SK-N-MC (cell line): ENCODE measurements around the gene CRACDL.

Experiments used
- DNase-seq: peaks from one replicate; pipeline ENCODE4 v3.0.0-alpha.2; 2011; ENCODE audit warnings: low read depth, low spot score
- H3K27ac ChIP-seq: fragments of 200-600 bp; sonication (generic); 2 replicates; pipeline ENCODE4 v1.5.1; 2016; ENCODE audit warnings: mixed run types
- H3K36me3 ChIP-seq: fragments of 200-600 bp; sonication (generic); 2 replicates; pipeline ENCODE4 v1.6.1; 2017; ENCODE audit warnings: antibody characterized with exemption, low read length, mixed read lengths; ENCODE audit not compliant: insufficient read depth
- H3K4me3 ChIP-seq: fragments of 200-600 bp; sonication (generic); 2 replicates; pipeline ENCODE4 v1.5.1; 2016
- H3K9ac ChIP-seq: fragments of 200-600 bp; sonication (generic); 2 replicates; pipeline ENCODE4 v1.8.0; 2017; ENCODE audit warnings: mixed run types, mixed read lengths; ENCODE audit not compliant: insufficient read length
- H3K9me3 ChIP-seq: fragments of 200-600 bp; sonication (generic); 2 replicates; pipeline ENCODE4 v1.6.1; 2017; ENCODE audit warnings: low read depth, mild to moderate bottlenecking, antibody characterized with exemption, low read length, moderate library complexity, mixed read lengths
- EZH2 ChIP-seq: fragments of 200-600 bp; sonication (generic); IDR thresholded peaks from one replicate; pipeline ENCODE4 v1.6.1; 2017; ENCODE audit warnings: antibody characterized with exemption
- FOXP2 ChIP-seq: optimal IDR thresholded peaks from 2 replicates; pipeline ENCODE3; 2011; ENCODE audit warnings: mild to moderate bottlenecking, moderate library complexity; ENCODE audit not compliant: insufficient read depth; ENCODE audit errors: extremely low read length, control extremely low read depth
- POLR2AphosphoS5 ChIP-seq: IDR thresholded peaks from 2 replicates; pipeline ENCODE4 v1.6.1; 2012; ENCODE audit warnings: mild to moderate bottlenecking, low read depth, low read length, borderline replicate concordance

The CRACDL gene

DNA sequence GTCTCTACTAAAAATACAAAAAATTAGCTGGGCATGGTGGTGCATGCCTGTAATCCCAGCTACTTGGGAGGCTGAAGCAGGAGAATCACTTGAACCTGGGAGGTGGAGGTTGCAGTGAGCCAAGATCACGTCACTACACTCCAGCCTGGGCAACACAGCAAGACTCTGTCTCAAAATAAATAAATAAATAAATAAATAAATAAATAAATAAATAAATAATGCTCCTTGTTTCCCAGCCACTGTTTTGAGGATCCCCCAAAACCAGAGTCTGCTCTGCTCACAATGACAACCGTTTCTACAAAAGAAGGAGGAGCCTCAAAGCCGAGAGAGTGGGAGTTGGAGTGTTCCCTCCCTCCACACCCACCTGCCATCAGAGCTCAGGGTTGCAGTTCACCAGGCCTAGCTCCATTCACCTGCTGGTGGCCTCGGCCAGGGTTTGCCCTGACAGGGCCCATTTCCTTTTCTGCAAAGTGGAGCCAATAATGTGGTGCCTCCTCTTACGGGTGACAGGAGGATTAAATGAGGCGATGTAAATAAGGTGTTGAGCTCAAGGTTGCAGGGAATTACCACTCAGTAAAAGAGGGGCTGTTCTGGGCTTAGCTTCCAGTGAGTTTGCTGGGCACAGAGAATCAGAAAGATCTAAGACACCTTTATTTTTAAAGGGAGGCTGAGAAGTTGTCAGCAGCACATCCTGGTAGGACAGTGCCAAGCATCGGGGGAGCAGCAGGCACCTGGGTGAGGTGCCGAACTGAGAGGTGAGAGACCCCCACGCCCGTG lies 25.5 kb downstream of the CRACDL start:
- DNase-seq = no peak
- no peaks in the 10 kb centered on the region for H3K36me3 ChIP-seq
- TF ChIP-seq POLR2AphosphoS5 = no peak
- TF ChIP-seq EZH2 = no peak
- no peak for TF ChIP-seq FOXP2
- H3K27ac ChIP-seq = no peak overlapping the region
- H3K9me3 ChIP-seq = no peaks in the 10 kb centered on the region
- H3K9ac ChIP-seq = no peak overlapping the region
- no peak overlapping the region for H3K4me3 ChIP-seq

GRCh38 chr2:98909317-98910211 lies 26.5 kb downstream of the CRACDL start:
- Histone ChIP-seq H3K9me3 (no peaks in the 10 kb centered on the region), H3K9ac (no peak overlapping the region), H3K36me3 (no peaks in the 10 kb centered on the region), H3K4me3 (no peak overlapping the region), H3K27ac (no peak overlapping the region)
- no peak for DNase-seq
- no peak for TF ChIP-seq EZH2
- TF ChIP-seq POLR2AphosphoS5 = no peak
- TF ChIP-seq FOXP2 = no peak

DNA sequence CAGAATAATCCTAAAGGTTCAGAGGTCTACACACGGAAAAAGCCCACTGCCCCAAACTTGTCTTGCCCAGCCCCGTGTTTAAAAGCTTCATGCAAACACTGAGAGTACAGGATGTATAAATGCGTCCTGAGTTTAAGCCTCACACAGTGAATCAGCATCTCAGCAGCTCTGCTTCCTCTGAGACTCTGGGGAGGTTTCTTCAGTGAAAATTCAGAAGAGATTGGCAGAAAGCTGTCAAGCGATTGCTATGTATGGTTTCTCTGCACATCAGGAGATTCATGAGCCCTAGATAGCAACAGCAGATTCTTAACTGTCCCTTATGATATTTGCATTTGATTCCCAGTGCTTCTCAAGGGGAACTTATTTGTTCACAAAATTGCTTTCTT lies 27.1 kb downstream of the CRACDL start:
- Histone ChIP-seq H3K36me3 (no peaks in the 10 kb centered on the region), H3K4me3 (no peak overlapping the region), H3K9ac (no peak overlapping the region), H3K9me3 (no peaks in the 10 kb centered on the region), H3K27ac (no peak overlapping the region)
- TF ChIP-seq EZH2 (no peak), POLR2AphosphoS5 (no peak), FOXP2 (no peak)
- DNase-seq = no peak

DNA sequence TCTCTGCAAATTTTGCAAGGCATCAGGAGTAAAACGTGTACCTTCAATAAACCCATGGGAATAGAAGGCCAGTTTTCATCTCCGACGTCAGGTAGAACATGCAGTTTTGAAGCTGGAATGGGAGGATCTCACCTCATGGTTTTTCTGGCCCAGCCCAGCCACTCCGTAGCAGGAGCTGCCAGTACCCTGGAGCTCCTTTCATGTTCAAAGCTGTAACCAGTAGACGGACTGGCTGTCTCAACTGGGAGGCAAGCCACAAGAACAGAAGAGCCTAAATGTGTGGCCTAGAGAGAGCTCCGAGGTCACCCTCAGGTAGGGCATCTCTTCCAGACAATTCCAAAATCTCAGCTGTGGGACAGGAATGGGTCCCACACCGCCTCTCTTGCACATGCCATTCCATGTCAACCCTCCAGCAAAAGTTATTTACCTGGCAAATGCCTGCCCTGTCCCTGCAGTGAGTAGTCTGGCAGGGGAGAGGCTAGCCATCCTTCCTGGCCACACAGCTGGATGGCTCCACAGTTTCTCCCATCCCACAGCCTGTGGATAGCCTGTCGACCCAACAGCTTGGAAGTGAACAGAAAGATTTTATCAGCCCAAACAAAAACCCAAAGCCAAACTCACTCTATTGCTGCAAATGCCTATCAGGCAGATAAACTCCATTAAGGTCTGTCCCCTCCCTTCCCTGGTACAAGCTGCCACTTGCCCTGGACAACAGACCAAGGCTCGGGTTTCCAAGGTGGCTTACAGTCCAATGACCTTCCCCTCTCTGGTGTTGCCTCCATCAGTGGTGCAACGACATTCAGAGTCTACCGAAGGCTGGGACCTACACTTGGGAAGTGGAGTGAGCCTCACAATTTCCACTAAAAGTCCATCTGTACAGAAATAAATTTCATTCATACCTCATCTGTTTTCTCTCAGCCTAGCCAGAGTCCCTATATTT lies 27.8 kb downstream of the CRACDL start:
- Histone ChIP-seq H3K27ac (no peak overlapping the region), H3K9ac (no peak overlapping the region), H3K36me3 (no peaks in the 10 kb centered on the region), H3K4me3 (no peak overlapping the region), H3K9me3 (no peaks in the 10 kb centered on the region)
- TF ChIP-seq FOXP2 = no peak
- no peak for TF ChIP-seq EZH2
- TF ChIP-seq POLR2AphosphoS5 = no peak
- DNase-seq = no peak

DNA sequence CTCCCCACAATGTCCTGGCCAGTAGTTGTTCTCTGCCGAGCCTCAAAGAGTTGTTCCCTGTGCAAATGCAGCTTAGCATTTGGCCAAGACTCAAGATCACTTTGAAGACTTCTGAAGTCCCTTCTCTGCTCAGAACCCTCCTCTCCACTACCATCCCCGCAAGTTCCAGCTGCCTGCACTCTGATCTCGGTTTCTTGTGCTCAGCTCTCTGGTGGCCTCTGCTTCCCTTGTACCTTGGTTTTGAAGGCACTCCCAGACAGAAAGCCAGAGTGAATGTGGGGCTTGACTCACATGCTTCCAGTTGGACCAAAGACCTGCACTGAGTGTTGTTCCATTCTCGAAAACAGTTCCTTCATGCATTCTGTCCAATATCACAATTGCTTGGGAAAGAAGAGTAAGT lies 28.6 kb downstream of the CRACDL start:
- TF ChIP-seq FOXP2 (no peak), EZH2 (no peak), POLR2AphosphoS5 (no peak)
- Histone ChIP-seq H3K27ac (no peak overlapping the region), H3K36me3 (no peaks in the 10 kb centered on the region), H3K9ac (no peak overlapping the region), H3K9me3 (no peaks in the 10 kb centered on the region), H3K4me3 (no peak overlapping the region)
- no peak for DNase-seq

GRCh38 chr2:98903767-98904485 lies 32.1 kb downstream of the CRACDL start:
- H3K27ac ChIP-seq = no peak overlapping the region
- no peaks in the 10 kb centered on the region for H3K36me3 ChIP-seq
- no peaks in the 10 kb centered on the region for H3K9me3 ChIP-seq
- no peak overlapping the region for H3K9ac ChIP-seq
- no peak for DNase-seq
- no peak overlapping the region for H3K4me3 ChIP-seq
- TF ChIP-seq FOXP2 = no peak
- no peak for TF ChIP-seq POLR2AphosphoS5
- TF ChIP-seq EZH2 = no peak

DNA sequence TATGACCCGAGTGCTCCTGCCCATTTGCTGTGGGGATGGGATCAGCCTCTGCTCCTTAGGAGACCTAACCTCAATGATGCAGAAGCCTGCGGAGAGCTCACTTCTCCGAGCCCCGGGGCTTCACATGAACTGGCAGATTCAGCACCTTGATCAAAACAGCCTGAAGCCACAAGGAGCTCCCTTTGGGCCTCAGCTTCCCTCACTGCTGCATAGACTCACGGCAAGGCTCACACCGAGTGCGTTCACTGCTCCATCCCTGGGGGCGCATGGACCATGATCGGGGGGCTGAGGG lies 33.0 kb downstream of the CRACDL start:
- no peak overlapping the region for H3K9ac ChIP-seq
- DNase-seq = no peak
- TF ChIP-seq POLR2AphosphoS5 (no peak), EZH2 (no peak), FOXP2 (no peak)
- H3K27ac ChIP-seq = no peak overlapping the region
- H3K36me3 ChIP-seq = no peaks in the 10 kb centered on the region
- no peak overlapping the region for H3K4me3 ChIP-seq
- H3K9me3 ChIP-seq = no peaks in the 10 kb centered on the region
